Mucosa of descending colon (tissue), 3 donors: ENCODE data around the gene TNFRSF9. TPM values are rescaled to one million over a fixed set of nuclear protein-coding genes. Genes with fewer than 3 reads are reported as not detected.

Experiments used
- ATAC-seq: fragments of 200-7000 bp; cut with Tn5 transposase; one replicate; pipeline ENCODE4 v1.9.1; 2020; ENCODE audit warnings: mild to moderate bottlenecking, moderate library complexity
- DNase-seq, 3 donors: peaks; one replicate each; pipeline ENCODE4 v3.0.0-alpha.2; 2020
- H3K36me3 ChIP-seq: fragments of 200-600 bp; one replicate; pipeline ENCODE4 v1.8.0; 2021; ENCODE audit warnings: low read depth, mild to moderate bottlenecking
- H3K4me1 ChIP-seq: fragments of 200-600 bp; one replicate; pipeline ENCODE4 v1.8.0; 2021; ENCODE audit warnings: low read depth, mild to moderate bottlenecking
- H3K4me3 ChIP-seq: fragments of 200-600 bp; one replicate; pipeline ENCODE4 v1.8.0; 2021; ENCODE audit warnings: mild to moderate bottlenecking
- H3K9me3 ChIP-seq: fragments of 200-600 bp; one replicate; pipeline ENCODE4 v1.8.0; 2021; ENCODE audit warnings: mild to moderate bottlenecking
- CTCF ChIP-seq: fragments of 200-600 bp; IDR thresholded peaks from one replicate; pipeline ENCODE4 v1.8.0; 2022; ENCODE audit warnings: antibody characterized with exemption, mild to moderate bottlenecking
- intact Hi-C, 2 donors: fragments of 100-400 bp; cut with DNase I in 1 of 2; cut with micrococcal nuclease in 1 of 2; formaldehyde crosslinking; loops; one replicate each; pipeline versions ENCODE4 v1.11.0 to v1.11.1; 2022; cut with DNase I, micrococcal nuclease
- total RNA-seq, 3 donors: library from RNA; stranded (reverse); fragmentation: NEBNext Ultra II Directional in 2 of 3; extraction: Animal tissue kit (Norgen Biotek cat#: 25700) in 2 of 3; gene quantifications; one replicate each; pipeline versions ENCODE4 v1.2.1 to v1.2.4, GENCODE V29; 2021 to 2023
- donor health status: DM: no; HTN: no; CAD: no; lungs with moderate emphysema.
- donor health status: DM: no; HTN: no; CAD: no.
- donor health status: DM: no; HTN: yes; CAD: no.

Gene TNFRSF9
- total RNA-seq, 3 donors from 2014 or later: 0.19 to 0.51 (median 0.35) TPM

GRCh38 chr1:7886405-7886745 is 54.3 kb downstream of the TNFRSF9 start:
- DNase-seq (no peak), ATAC-seq (no peak)
- intact Hi-C loops: no loop called here
- H3K4me1 ChIP-seq: no peaks in the 10 kb centered on the region
- no peak overlapping the region for H3K4me3 ChIP-seq
- no peak for TF ChIP-seq CTCF
- H3K36me3 ChIP-seq: no peaks in the 10 kb centered on the region
- H3K9me3 ChIP-seq: no peaks in the 10 kb centered on the region

GRCh38 chr1:7885513-7886404 is 54.9 kb downstream of the TNFRSF9 start:
- no peak for TF ChIP-seq CTCF
- ATAC-seq (peak; percentile 99), DNase-seq (peak; percentile 94 to 98 (median 95))
- no peaks in the 10 kb centered on the region for H3K9me3 ChIP-seq
- intact Hi-C loops: no loop called here
- H3K4me3 ChIP-seq: no peak overlapping the region
- no peaks in the 10 kb centered on the region for H3K4me1 ChIP-seq
- H3K36me3 ChIP-seq: no peaks in the 10 kb centered on the region

GRCh38 chr1:7884757-7885156 is 55.9 kb downstream of the TNFRSF9 start:
- H3K4me1 ChIP-seq: no peaks in the 10 kb centered on the region
- no peak for ATAC-seq
- H3K4me3 ChIP-seq: no peak overlapping the region
- no peaks in the 10 kb centered on the region for H3K36me3 ChIP-seq
- no peak for TF ChIP-seq CTCF
- intact Hi-C loops: no loop called here
- no peaks in the 10 kb centered on the region for H3K9me3 ChIP-seq
- DNase-seq: no peak

- no peak for ATAC-seq
- Histone ChIP-seq H3K36me3 (no peaks in the 10 kb centered on the region), H3K9me3 (peaks cover 5% of the 10 kb centered on the region), H3K4me1 (no peaks in the 10 kb centered on the region), H3K4me3 (no peak overlapping the region)
- no peak for TF ChIP-seq CTCF
- intact Hi-C loops: no loop called here
- DNase-seq: no peak
Observed at GRCh38 chr1:7879228-7879627, 61.4 kb downstream of the TNFRSF9 start.

GRCh38 chr1:7878027-7878426 is 62.6 kb downstream of the TNFRSF9 start:
- TF ChIP-seq CTCF: no peak
- H3K4me3 ChIP-seq: no peak overlapping the region
- intact Hi-C loops: no loop called here
- H3K9me3 ChIP-seq: peaks cover 5% of the 10 kb centered on the region
- ATAC-seq (no peak), DNase-seq (no peak)
- no peaks in the 10 kb centered on the region for H3K36me3 ChIP-seq
- no peaks in the 10 kb centered on the region for H3K4me1 ChIP-seq
